ENCODE results near the gene WWOX. TPM values are rescaled to one million over a fixed set of nuclear protein-coding genes. Genes with fewer than 3 reads are reported as not detected.

The WWOX gene
- total RNA-seq, 2 donors from 2014 or later: 30.0 to 35.4 TPM

GRCh38 chr16:78542419-78542818 lies 443.0 kb downstream of the WWOX start:
- H3K36me3 ChIP-seq (ENCODE audit: control insufficient read depth, insufficient read depth, low read length): no peaks in the 10 kb centered on the region
- 93 to 95% methylated on average over 6 to 7 of the region's 7 CpGs for WGBS, 2 experiments (ENCODE audit: insufficient coverage in 1 of 2, insufficient read length in 1 of 2)
- no peak overlapping the region for H3K9ac ChIP-seq (ENCODE audit: extremely low read depth, low read length, poor library complexity, severe bottlenecking)
- H3K36me3 Mint-ChIP-seq (ENCODE audit: low read depth): no peaks in the 10 kb centered on the region
- H3K27me3 ChIP-seq (ENCODE audit: control insufficient read depth, insufficient read depth, low read length, poor library complexity, severe bottlenecking): no peaks in the 10 kb centered on the region
- H3K4me1 Mint-ChIP-seq: peaks cover 3% of the 10 kb centered on the region
- H3K4me1 ChIP-seq (ENCODE audit: control insufficient read depth, insufficient read depth, low read length): no peaks in the 10 kb centered on the region
- H3K27me3 Mint-ChIP-seq (ENCODE audit: insufficient read depth): no peaks in the 10 kb centered on the region
- H3K9me3 ChIP-seq (ENCODE audit: control insufficient read depth, low read length): no peaks in the 10 kb centered on the region
- H3K27ac Mint-ChIP-seq: no peak overlapping the region
- H3K9me3 Mint-ChIP-seq: no peaks in the 10 kb centered on the region
- H3K27ac ChIP-seq (ENCODE audit: low read depth, low read length): no peak overlapping the region
- DNase-seq: no peak
- no peak for TF ChIP-seq CTCF (conservative IDR thresholded peaks at IDR 0.05)
- no peak overlapping the region for H3K4me3 ChIP-seq (ENCODE audit: low read length)
- no peak overlapping the region for H3K4me3 Mint-ChIP-seq

GRCh38 chr16:78543023-78543422 lies 443.6 kb downstream of the WWOX start:
- Mint-ChIP-seq H3K27me3 (ENCODE audit: insufficient read depth) (no peaks in the 10 kb centered on the region), H3K36me3 (ENCODE audit: low read depth) (no peaks in the 10 kb centered on the region), H3K9me3 (no peaks in the 10 kb centered on the region), H3K4me1 (peaks cover 3% of the 10 kb centered on the region), H3K4me3 (no peak overlapping the region), H3K27ac (no peak overlapping the region)
- H3K9me3 ChIP-seq (ENCODE audit: control insufficient read depth, low read length): no peaks in the 10 kb centered on the region
- no peaks in the 10 kb centered on the region for H3K27me3 ChIP-seq (ENCODE audit: control insufficient read depth, insufficient read depth, low read length, poor library complexity, severe bottlenecking)
- TF ChIP-seq CTCF (conservative IDR thresholded peaks at IDR 0.05): no peak
- 92 to 93% methylated on average over 4 to 7 of the region's 7 CpGs for WGBS, 2 experiments (ENCODE audit: insufficient coverage in 1 of 2, insufficient read length in 1 of 2)
- no peak for DNase-seq
- no peak overlapping the region for H3K27ac ChIP-seq (ENCODE audit: low read depth, low read length)
- H3K4me1 ChIP-seq (ENCODE audit: control insufficient read depth, insufficient read depth, low read length): no peaks in the 10 kb centered on the region
- no peaks in the 10 kb centered on the region for H3K36me3 ChIP-seq (ENCODE audit: control insufficient read depth, insufficient read depth, low read length)
- no peak overlapping the region for H3K4me3 ChIP-seq (ENCODE audit: low read length)
- H3K9ac ChIP-seq (ENCODE audit: extremely low read depth, low read length, poor library complexity, severe bottlenecking): no peak overlapping the region

GRCh38 chr16:78549366-78549765 lies 449.9 kb downstream of the WWOX start:
- Histone ChIP-seq H3K9ac (ENCODE audit: extremely low read depth, low read length, poor library complexity, severe bottlenecking) (no peak overlapping the region), H3K4me1 (ENCODE audit: control insufficient read depth, insufficient read depth, low read length) (no peaks in the 10 kb centered on the region), H3K36me3 (ENCODE audit: control insufficient read depth, insufficient read depth, low read length) (no peaks in the 10 kb centered on the region), H3K4me3 (ENCODE audit: low read length) (no peak overlapping the region), H3K27me3 (ENCODE audit: control insufficient read depth, insufficient read depth, low read length, poor library complexity, severe bottlenecking) (no peaks in the 10 kb centered on the region), H3K9me3 (ENCODE audit: control insufficient read depth, low read length) (no peaks in the 10 kb centered on the region), H3K27ac (ENCODE audit: low read depth, low read length) (no peak overlapping the region)
- TF ChIP-seq CTCF (conservative IDR thresholded peaks at IDR 0.05): no peak
- peaks cover 32% of the 10 kb centered on the region for H3K4me1 Mint-ChIP-seq
- H3K27me3 Mint-ChIP-seq (ENCODE audit: insufficient read depth): no peaks in the 10 kb centered on the region
- H3K27ac Mint-ChIP-seq: no peak overlapping the region
- no peak for DNase-seq
- no peaks in the 10 kb centered on the region for H3K9me3 Mint-ChIP-seq
- WGBS, 2 experiments (ENCODE audit: insufficient coverage in 1 of 2, insufficient read length in 1 of 2): 89 to 90% methylated on average over 3 to 6 of the region's 6 CpGs
- H3K4me3 Mint-ChIP-seq: no peak overlapping the region
- no peaks in the 10 kb centered on the region for H3K36me3 Mint-ChIP-seq (ENCODE audit: low read depth)

Measured in endodermal cell (in vitro differentiated cells).